Smooth muscle cell (in vitro differentiated cells): ENCODE measurements around the gene DRD2. TPM values are rescaled to one million over a fixed set of nuclear protein-coding genes. Genes with fewer than 3 reads are reported as not detected.

Experiments used
- DNase-seq: peaks from one replicate; lab custom pipeline; 2025; ENCODE audit not compliant: unreplicated experiment; lab: John Stamatoyannopoulos, UW
- H2AFZ ChIP-seq: fragments of 200-600 bp; sonication (generic); 2 replicates; pipeline ENCODE4 v1.6.0; 2016; ENCODE audit warnings: antibody characterized with exemption, low read depth, mild to moderate bottlenecking
- H3F3A ChIP-seq: fragments of 200-600 bp; sonication (generic); 2 replicates; pipeline ENCODE4 v1.6.0; 2017; ENCODE audit warnings: antibody characterized with exemption, low read depth
- H3K27ac ChIP-seq: fragments of 200-600 bp; sonication (generic); 2 replicates; pipeline ENCODE4 v1.5.1; 2016; ENCODE audit warnings: low read depth, mild to moderate bottlenecking
- H3K27me3 ChIP-seq: fragments of 200-600 bp; sonication (generic); 2 replicates; pipeline ENCODE4 v1.6.1; 2016; ENCODE audit warnings: low read depth, mild to moderate bottlenecking
- H3K36me3 ChIP-seq: fragments of 200-600 bp; sonication (generic); 2 replicates; pipeline ENCODE4 v1.5.1; 2016; ENCODE audit warnings: low read depth
- H3K4me1 ChIP-seq: fragments of 200-600 bp; sonication (generic); 2 replicates; pipeline ENCODE4 v1.5.1; 2016; ENCODE audit warnings: low read depth
- H3K4me2 ChIP-seq: fragments of 200-600 bp; sonication (generic); 2 replicates; pipeline ENCODE4 v1.6.0; 2016; ENCODE audit warnings: mild to moderate bottlenecking
- H3K4me3 ChIP-seq: fragments of 200-600 bp; sonication (generic); 2 replicates; pipeline ENCODE4 v1.5.1; 2016; ENCODE audit warnings: mild to moderate bottlenecking
- H3K79me2 ChIP-seq: fragments of 200-600 bp; sonication (generic); 2 replicates; pipeline ENCODE4 v1.6.0; 2016; ENCODE audit warnings: low read depth, mild to moderate bottlenecking
- H3K9ac ChIP-seq: fragments of 200-600 bp; sonication (generic); 2 replicates; pipeline ENCODE4 v1.6.0; 2016; ENCODE audit warnings: low read depth
- H3K9me3 ChIP-seq: fragments of 200-600 bp; sonication (generic); replicated peaks from 2 replicates; pipeline ENCODE4 v1.5.1; 2016; ENCODE audit warnings: low read depth
- H4K20me1 ChIP-seq: fragments of 200-600 bp; sonication (generic); 2 replicates; pipeline ENCODE4 v1.6.0; 2016; ENCODE audit warnings: low read depth
- WGBS: methylation state at CpG from one replicate; pipeline ENCODE4 v1.1.7; 2016; ENCODE audit warnings: low lambda C conversion rate; 5-methylcytosine and 5-hydroxymethylcytosine counted together
- polyA plus RNA-seq: library from polyadenylated mRNA; unstranded; fragments of >200 nt; fragmentation: Nextera tagmentation; extraction: Ambion mirVana; gene quantifications from 2 replicates; pipeline ENCODE4 v1.2.1, GENCODE V29; 2016
- total RNA-seq: library from RNA; depleted of rRNA; stranded (reverse); fragments of >200 nt; gene quantifications from 2 replicates; pipeline ENCODE4 v1.2.3, GENCODE V29; 2014
- TF ChIP-seq, protein P1 (sequence below): fragments of 200-600 bp; sonication (generic); IDR thresholded peaks from 2 replicates; pipeline ENCODE4 v1.5.1; 2017; ENCODE audit warnings: borderline replicate concordance, mild to moderate bottlenecking, antibody characterized with exemption; ENCODE audit not compliant: insufficient read depth, poor library complexity, severe bottlenecking

The DRD2 gene
- total and polyA plus RNA-seq, 2 experiments from 2014 or later: 0.57 to 0.72 TPM

- H3K4me1 ChIP-seq: peaks cover 4% of the 10 kb centered on the region
- H2AFZ ChIP-seq: no peak overlapping the region
- no peaks in the 10 kb centered on the region for H3K79me2 ChIP-seq
- H4K20me1 ChIP-seq: peaks cover 8% of the 10 kb centered on the region
- WGBS: 24% methylated on average over 8 of the region's 8 CpGs
- TF ChIP-seq, protein P1, sequence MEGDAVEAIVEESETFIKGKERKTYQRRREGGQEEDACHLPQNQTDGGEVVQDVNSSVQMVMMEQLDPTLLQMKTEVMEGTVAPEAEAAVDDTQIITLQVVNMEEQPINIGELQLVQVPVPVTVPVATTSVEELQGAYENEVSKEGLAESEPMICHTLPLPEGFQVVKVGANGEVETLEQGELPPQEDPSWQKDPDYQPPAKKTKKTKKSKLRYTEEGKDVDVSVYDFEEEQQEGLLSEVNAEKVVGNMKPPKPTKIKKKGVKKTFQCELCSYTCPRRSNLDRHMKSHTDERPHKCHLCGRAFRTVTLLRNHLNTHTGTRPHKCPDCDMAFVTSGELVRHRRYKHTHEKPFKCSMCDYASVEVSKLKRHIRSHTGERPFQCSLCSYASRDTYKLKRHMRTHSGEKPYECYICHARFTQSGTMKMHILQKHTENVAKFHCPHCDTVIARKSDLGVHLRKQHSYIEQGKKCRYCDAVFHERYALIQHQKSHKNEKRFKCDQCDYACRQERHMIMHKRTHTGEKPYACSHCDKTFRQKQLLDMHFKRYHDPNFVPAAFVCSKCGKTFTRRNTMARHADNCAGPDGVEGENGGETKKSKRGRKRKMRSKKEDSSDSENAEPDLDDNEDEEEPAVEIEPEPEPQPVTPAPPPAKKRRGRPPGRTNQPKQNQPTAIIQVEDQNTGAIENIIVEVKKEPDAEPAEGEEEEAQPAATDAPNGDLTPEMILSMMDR: no peak
- no peak overlapping the region for H3K4me2 ChIP-seq
- no peaks in the 10 kb centered on the region for H3K9me3 ChIP-seq
- H3K27ac ChIP-seq: no peak overlapping the region
- no peak overlapping the region for H3K9ac ChIP-seq
- no peak for DNase-seq
- no peaks in the 10 kb centered on the region for H3F3A ChIP-seq
- no peak overlapping the region for H3K4me3 ChIP-seq
- no peaks in the 10 kb centered on the region for H3K36me3 ChIP-seq
- peaks cover 51% of the 10 kb centered on the region for H3K27me3 ChIP-seq
These were observed 2.1 kb upstream of the DRD2 start for GRCh38 chr11:113477321-113477720.

- H2AFZ ChIP-seq: no peak overlapping the region
- whole genome bisulfite sequencing: 85% methylated on average over 3 of the region's 3 CpGs
- TF ChIP-seq, protein P1: no peak
- peaks cover 8% of the 10 kb centered on the region for H4K20me1 ChIP-seq
- peaks cover 4% of the 10 kb centered on the region for H3K4me1 ChIP-seq
- H3K36me3 ChIP-seq: no peaks in the 10 kb centered on the region
- H3K9ac ChIP-seq: no peak overlapping the region
- no peak overlapping the region for H3K4me3 ChIP-seq
- peaks cover 55% of the 10 kb centered on the region for H3K27me3 ChIP-seq
- no peaks in the 10 kb centered on the region for H3F3A ChIP-seq
- DNase-seq: no peak
- no peak overlapping the region for H3K27ac ChIP-seq
- no peak overlapping the region for H3K4me2 ChIP-seq
- H3K9me3 ChIP-seq: no peaks in the 10 kb centered on the region
- no peaks in the 10 kb centered on the region for H3K79me2 ChIP-seq
These were observed 1.4 kb upstream of the DRD2 start for GRCh38 chr11:113476553-113476952.

- peak overlapping the region; percentile 38 for H3K4me3 ChIP-seq
- peaks cover 8% of the 10 kb centered on the region for H4K20me1 ChIP-seq
- peaks cover 55% of the 10 kb centered on the region for H3K27me3 ChIP-seq
- H3K79me2 ChIP-seq: no peaks in the 10 kb centered on the region
- peak; percentile 83 for DNase-seq
- H3K9me3 ChIP-seq: no peaks in the 10 kb centered on the region
- WGBS: 2% methylated on average over 62 of the region's 70 CpGs
- peak overlapping the region; percentile 84 for H3K4me2 ChIP-seq
- H3K27ac ChIP-seq: no peak overlapping the region
- peaks cover 6% of the 10 kb centered on the region for H3F3A ChIP-seq
- no peak overlapping the region for H3K9ac ChIP-seq
- H3K36me3 ChIP-seq: no peaks in the 10 kb centered on the region
- TF ChIP-seq, protein P1: no peak
- no peak overlapping the region for H2AFZ ChIP-seq
- peaks cover 8% of the 10 kb centered on the region for H3K4me1 ChIP-seq
These were observed 637 bp downstream of the DRD2 start for GRCh38 chr11:113474362-113475159.

DNA sequence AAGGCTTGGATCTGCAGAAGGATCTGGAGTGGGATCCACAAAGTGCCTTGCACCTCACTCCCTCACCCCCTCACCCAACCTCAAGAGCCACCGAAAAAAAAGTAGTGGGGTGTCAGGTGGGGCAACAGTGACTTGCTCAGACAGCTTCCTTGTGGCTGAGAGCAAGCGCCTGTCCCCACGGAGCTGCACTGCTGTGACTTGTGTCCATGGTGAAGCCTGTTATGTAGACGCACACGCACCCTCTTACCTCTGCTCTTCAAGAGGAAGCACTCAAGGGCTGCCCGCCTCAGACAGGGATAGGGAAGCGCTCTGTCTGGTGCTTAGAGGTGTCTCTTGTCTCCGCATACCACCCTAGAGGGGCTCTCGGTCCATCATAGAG is 1.2 kb downstream of the DRD2 start:
- Histone ChIP-seq H3K9ac (no peak overlapping the region), H3K27ac (no peak overlapping the region), H3K79me2 (no peaks in the 10 kb centered on the region), H4K20me1 (peaks cover 8% of the 10 kb centered on the region), H3K4me2 (peak overlapping the region; percentile 84), H2AFZ (no peak overlapping the region), H3K36me3 (no peaks in the 10 kb centered on the region), H3K9me3 (no peaks in the 10 kb centered on the region), H3K27me3 (peaks cover 55% of the 10 kb centered on the region), H3K4me3 (no peak overlapping the region), H3K4me1 (peaks cover 8% of the 10 kb centered on the region), H3F3A (peaks cover 9% of the 10 kb centered on the region)
- no peak for DNase-seq
- 46% methylated on average over 9 of the region's 9 CpGs for WGBS
- TF ChIP-seq, protein P1: no peak
